Measurements from ENCODE around the gene GNPNAT1.

DNA sequence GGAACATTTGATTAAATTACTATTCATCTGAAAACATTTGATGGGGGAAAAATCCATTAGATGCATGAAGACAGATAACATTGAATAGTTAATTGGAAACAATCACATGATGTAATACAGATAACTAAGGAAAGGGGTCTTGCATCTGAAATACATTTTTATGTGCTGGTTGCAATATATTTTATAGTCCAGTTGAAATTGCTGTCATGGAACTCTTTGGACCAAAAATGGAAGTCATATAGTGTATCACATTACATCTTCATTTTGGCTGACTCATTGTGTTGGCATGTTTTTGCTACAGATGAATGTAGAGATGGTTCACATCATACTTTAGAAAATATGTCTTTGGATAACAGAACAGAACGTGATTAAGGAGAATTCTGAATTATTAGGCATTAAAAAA is 43.0 kb upstream of the GNPNAT1 start:
- TF ChIP-seq, protein P1, sequence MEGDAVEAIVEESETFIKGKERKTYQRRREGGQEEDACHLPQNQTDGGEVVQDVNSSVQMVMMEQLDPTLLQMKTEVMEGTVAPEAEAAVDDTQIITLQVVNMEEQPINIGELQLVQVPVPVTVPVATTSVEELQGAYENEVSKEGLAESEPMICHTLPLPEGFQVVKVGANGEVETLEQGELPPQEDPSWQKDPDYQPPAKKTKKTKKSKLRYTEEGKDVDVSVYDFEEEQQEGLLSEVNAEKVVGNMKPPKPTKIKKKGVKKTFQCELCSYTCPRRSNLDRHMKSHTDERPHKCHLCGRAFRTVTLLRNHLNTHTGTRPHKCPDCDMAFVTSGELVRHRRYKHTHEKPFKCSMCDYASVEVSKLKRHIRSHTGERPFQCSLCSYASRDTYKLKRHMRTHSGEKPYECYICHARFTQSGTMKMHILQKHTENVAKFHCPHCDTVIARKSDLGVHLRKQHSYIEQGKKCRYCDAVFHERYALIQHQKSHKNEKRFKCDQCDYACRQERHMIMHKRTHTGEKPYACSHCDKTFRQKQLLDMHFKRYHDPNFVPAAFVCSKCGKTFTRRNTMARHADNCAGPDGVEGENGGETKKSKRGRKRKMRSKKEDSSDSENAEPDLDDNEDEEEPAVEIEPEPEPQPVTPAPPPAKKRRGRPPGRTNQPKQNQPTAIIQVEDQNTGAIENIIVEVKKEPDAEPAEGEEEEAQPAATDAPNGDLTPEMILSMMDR (conservative IDR thresholded peaks at IDR 0.05 in 1 of 2, IDR thresholded peaks at IDR 0.05 in 1 of 2; ENCODE audit: low read depth in 1 of 2, low read length in 2 of 2) = no peak
- TF ChIP-seq EZH2 (IDR thresholded peaks at IDR 0.05; ENCODE audit: low read length, missing control alignments) = no peak
